GM23338 (cell line): ENCODE measurements around the gene DAPK1. TPM values are rescaled to one million over a fixed set of nuclear protein-coding genes. Genes with fewer than 3 reads are reported as not detected.

Experiments used
- ATAC-seq: fragments of 200-7000 bp; cut with Tn5 transposase; 3 replicates; pipeline ENCODE4 v1.9.1; 2020
- DNase-seq: peaks from one replicate; pipeline ENCODE4 v3.0.0-alpha.2; 2015; ENCODE audit warnings: low spot score
- H2AFZ ChIP-seq: fragments of 200-600 bp; sonication (generic); 2 replicates; pipeline ENCODE4 v1.8.0; 2016; ENCODE audit warnings: antibody characterized with exemption, mild to moderate bottlenecking, moderate library complexity
- H3F3A ChIP-seq: fragments of 200-600 bp; sonication (generic); replicated peaks from 2 replicates; pipeline ENCODE4 v1.8.0; 2017; ENCODE audit warnings: antibody characterized with exemption, mixed run types, low read depth
- H3K27ac ChIP-seq: fragments of 200-600 bp; sonication (generic); 2 replicates; pipeline ENCODE4 v1.6.1; 2016; ENCODE audit warnings: low read depth
- H3K27me3 ChIP-seq: fragments of 200-600 bp; sonication (generic); 2 replicates; pipeline ENCODE4 v1.8.0; 2016; ENCODE audit warnings: mild to moderate bottlenecking, mixed run types, moderate library complexity; ENCODE audit not compliant: insufficient read depth
- H3K36me3 ChIP-seq: fragments of 200-600 bp; sonication (generic); 2 replicates; pipeline ENCODE4 v1.8.0; 2016; ENCODE audit warnings: mild to moderate bottlenecking; ENCODE audit not compliant: insufficient read depth
- H3K4me1 ChIP-seq: fragments of 200-600 bp; sonication (generic); 2 replicates; pipeline ENCODE4 v1.8.0; 2016; ENCODE audit warnings: mild to moderate bottlenecking, moderate library complexity; ENCODE audit not compliant: insufficient read depth
- H3K4me2 ChIP-seq: fragments of 200-600 bp; sonication (generic); 2 replicates; pipeline ENCODE4 v1.7.1; 2017; ENCODE audit warnings: mixed run types
- H3K4me3 ChIP-seq: fragments of 200-600 bp; sonication (generic); 2 replicates; pipeline ENCODE4 v1.6.1; 2016; ENCODE audit warnings: mixed run types
- H3K79me2 ChIP-seq: fragments of 200-600 bp; sonication (generic); replicated peaks from 2 replicates; pipeline ENCODE4 v1.8.0; 2017; ENCODE audit warnings: mild to moderate bottlenecking; ENCODE audit not compliant: insufficient read depth
- H3K9me2 ChIP-seq: fragments of 200-600 bp; sonication (generic); 2 replicates; pipeline ENCODE4 v1.8.0; 2017; ENCODE audit not compliant: insufficient read depth
- H4K20me1 ChIP-seq: fragments of 200-600 bp; sonication (generic); replicated peaks from 2 replicates; pipeline ENCODE4 v1.8.0; 2017; ENCODE audit warnings: mild to moderate bottlenecking; ENCODE audit not compliant: insufficient read depth
- H3K27ac Mint-ChIP-seq: 2 replicates; pipeline ENCODE4 v1.8.0; 2020; ENCODE audit warnings: inconsistent platforms, mild to moderate bottlenecking, moderate library complexity, mixed read lengths
- H3K27me3 Mint-ChIP-seq: 3 replicates; pipeline ENCODE4 v1.8.0; 2022; ENCODE audit warnings: low read depth, mild to moderate bottlenecking, moderate library complexity, mixed read lengths, inconsistent platforms; ENCODE audit not compliant: insufficient read depth, poor library complexity
- H3K36me3 Mint-ChIP-seq: 3 replicates; pipeline ENCODE4 v1.8.0; 2021; ENCODE audit warnings: low read depth, mild to moderate bottlenecking, inconsistent platforms, moderate library complexity, mixed read lengths
- H3K4me1 Mint-ChIP-seq: 3 replicates; pipeline ENCODE4 v1.8.0; 2020; ENCODE audit warnings: mild to moderate bottlenecking, inconsistent platforms, mixed read lengths
- H3K4me3 Mint-ChIP-seq: 3 replicates; pipeline ENCODE4 v1.8.0; 2021; ENCODE audit warnings: moderate library complexity, mild to moderate bottlenecking, inconsistent platforms, mixed read lengths
- H3K9me3 Mint-ChIP-seq: 3 replicates; pipeline ENCODE4 v1.8.0; 2020; ENCODE audit warnings: moderate library complexity, mild to moderate bottlenecking, inconsistent platforms, mixed read lengths
- EZH2 ChIP-seq: fragments of 200-600 bp; sonication (generic); IDR thresholded peaks from one replicate; pipeline ENCODE4 v1.8.0; 2017; ENCODE audit warnings: antibody characterized with exemption, mild to moderate bottlenecking, low read depth; ENCODE audit not compliant: unreplicated experiment
- JUNB ChIP-seq: IDR thresholded peaks from one replicate; pipeline ENCODE4 v1.6.1; 2016; ENCODE audit warnings: antibody characterized with exemption; ENCODE audit not compliant: unreplicated experiment
- ZNF114 ChIP-seq: fragments of 250-450 bp; sonication (Bioruptor Pico); IDR thresholded peaks from 2 replicates; pipeline ENCODE4 v1.5.0; 2020; ENCODE audit warnings: mild to moderate bottlenecking, moderate library complexity
- ZNF331 ChIP-seq: fragments of 250-450 bp; sonication (Bioruptor Pico); IDR thresholded peaks from 2 replicates; pipeline ENCODE4 v1.5.0; 2020; ENCODE audit warnings: low read depth, mild to moderate bottlenecking, moderate library complexity
- polyA plus RNA-seq: library from polyadenylated mRNA; unstranded; fragments of >200 nt; fragmentation: Nextera tagmentation; extraction: Ambion mirVana; gene quantifications from 2 replicates; pipeline ENCODE4 v1.2.1, GENCODE V29; 2016
- total RNA-seq: library from RNA; depleted of rRNA; stranded (reverse); fragments of >200 nt; shearing (Covaris generic); gene quantifications from 2 replicates; pipeline ENCODE4 v1.2.3, GENCODE V29; 2014
- TF ChIP-seq, protein P1 (sequence below): fragments of 250-450 bp; sonication (Bioruptor Pico); IDR thresholded peaks from 2 replicates; pipeline ENCODE4 v1.5.0; 2020; ENCODE audit warnings: mild to moderate bottlenecking, moderate library complexity

DAPK1 gene
- total and polyA plus RNA-seq, 2 experiments from 2014 or later = 37.0 to 134 TPM

- TF ChIP-seq, protein P1, sequence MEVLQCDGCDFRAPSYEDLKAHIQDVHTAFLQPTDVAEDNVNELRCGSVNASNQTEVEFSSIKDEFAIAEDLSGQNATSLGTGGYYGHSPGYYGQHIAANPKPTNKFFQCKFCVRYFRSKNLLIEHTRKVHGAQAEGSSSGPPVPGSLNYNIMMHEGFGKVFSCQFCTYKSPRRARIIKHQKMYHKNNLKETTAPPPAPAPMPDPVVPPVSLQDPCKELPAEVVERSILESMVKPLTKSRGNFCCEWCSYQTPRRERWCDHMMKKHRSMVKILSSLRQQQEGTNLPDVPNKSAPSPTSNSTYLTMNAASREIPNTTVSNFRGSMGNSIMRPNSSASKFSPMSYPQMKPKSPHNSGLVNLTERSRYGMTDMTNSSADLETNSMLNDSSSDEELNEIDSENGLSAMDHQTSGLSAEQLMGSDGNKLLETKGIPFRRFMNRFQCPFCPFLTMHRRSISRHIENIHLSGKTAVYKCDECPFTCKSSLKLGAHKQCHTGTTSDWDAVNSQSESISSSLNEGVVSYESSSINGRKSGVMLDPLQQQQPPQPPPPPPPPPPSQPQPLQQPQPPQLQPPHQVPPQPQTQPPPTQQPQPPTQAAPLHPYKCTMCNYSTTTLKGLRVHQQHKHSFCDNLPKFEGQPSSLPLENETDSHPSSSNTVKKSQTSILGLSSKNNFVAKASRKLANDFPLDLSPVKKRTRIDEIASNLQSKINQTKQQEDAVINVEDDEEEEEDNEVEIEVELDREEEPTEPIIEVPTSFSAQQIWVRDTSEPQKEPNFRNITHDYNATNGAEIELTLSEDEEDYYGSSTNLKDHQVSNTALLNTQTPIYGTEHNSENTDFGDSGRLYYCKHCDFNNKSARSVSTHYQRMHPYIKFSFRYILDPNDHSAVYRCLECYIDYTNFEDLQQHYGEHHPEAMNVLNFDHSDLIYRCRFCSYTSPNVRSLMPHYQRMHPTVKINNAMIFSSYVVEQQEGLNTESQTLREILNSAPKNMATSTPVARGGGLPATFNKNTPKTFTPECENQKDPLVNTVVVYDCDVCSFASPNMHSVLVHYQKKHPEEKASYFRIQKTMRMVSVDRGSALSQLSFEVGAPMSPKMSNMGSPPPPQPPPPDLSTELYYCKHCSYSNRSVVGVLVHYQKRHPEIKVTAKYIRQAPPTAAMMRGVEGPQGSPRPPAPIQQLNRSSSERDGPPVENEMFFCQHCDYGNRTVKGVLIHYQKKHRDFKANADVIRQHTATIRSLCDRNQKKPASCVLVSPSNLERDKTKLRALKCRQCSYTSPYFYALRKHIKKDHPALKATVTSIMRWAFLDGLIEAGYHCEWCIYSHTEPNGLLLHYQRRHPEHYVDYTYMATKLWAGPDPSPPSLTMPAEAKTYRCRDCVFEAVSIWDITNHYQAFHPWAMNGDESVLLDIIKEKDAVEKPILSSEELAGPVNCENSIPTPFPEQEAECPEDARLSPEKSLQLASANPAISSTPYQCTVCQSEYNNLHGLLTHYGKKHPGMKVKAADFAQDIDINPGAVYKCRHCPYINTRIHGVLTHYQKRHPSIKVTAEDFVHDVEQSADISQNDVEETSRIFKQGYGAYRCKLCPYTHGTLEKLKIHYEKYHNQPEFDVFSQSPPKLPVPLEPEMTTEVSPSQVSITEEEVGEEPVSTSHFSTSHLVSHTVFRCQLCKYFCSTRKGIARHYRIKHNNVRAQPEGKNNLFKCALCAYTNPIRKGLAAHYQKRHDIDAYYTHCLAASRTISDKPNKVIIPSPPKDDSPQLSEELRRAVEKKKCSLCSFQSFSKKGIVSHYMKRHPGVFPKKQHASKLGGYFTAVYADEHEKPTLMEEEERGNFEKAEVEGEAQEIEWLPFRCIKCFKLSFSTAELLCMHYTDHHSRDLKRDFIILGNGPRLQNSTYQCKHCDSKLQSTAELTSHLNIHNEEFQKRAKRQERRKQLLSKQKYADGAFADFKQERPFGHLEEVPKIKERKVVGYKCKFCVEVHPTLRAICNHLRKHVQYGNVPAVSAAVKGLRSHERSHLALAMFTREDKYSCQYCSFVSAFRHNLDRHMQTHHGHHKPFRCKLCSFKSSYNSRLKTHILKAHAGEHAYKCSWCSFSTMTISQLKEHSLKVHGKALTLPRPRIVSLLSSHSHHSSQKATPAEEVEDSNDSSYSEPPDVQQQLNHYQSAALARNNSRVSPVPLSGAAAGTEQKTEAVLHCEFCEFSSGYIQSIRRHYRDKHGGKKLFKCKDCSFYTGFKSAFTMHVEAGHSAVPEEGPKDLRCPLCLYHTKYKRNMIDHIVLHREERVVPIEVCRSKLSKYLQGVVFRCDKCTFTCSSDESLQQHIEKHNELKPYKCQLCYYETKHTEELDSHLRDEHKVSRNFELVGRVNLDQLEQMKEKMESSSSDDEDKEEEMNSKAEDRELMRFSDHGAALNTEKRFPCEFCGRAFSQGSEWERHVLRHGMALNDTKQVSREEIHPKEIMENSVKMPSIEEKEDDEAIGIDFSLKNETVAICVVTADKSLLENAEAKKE (CRISPR knock-in tag) = no peak
- no peak for TF ChIP-seq ZNF114
Observed at GRCh38 chr9:87676976-87677775, 179.5 kb downstream of the DAPK1 start (continued).

GRCh38 chr9:87677776-87678587 is 180.3 kb downstream of the DAPK1 start:
- no peak overlapping the region for H3K27ac ChIP-seq

More at GRCh38 chr9:87677776-87678587, 180.3 kb downstream of the DAPK1 start:
- H3K4me1 Mint-ChIP-seq = peaks cover 10% of the 10 kb centered on the region
- H2AFZ ChIP-seq = no peak overlapping the region
- H3K4me3 ChIP-seq = no peak overlapping the region
- peaks cover 5% of the 10 kb centered on the region for H4K20me1 ChIP-seq
- H3K79me2 ChIP-seq = no peaks in the 10 kb centered on the region
- H3K36me3 Mint-ChIP-seq = peaks cover 43% of the 10 kb centered on the region
- no peaks in the 10 kb centered on the region for H3K9me2 ChIP-seq
- H3K4me2 ChIP-seq = no peak overlapping the region
- H3K27me3 Mint-ChIP-seq = peaks cover 10% of the 10 kb centered on the region
- no peak for DNase-seq
- ATAC-seq = no peak; the same call in 2 of the 3 replicates
- H3K9me3 Mint-ChIP-seq = no peaks in the 10 kb centered on the region
- no peaks in the 10 kb centered on the region for H3K4me1 ChIP-seq
- H3K27me3 ChIP-seq = no peaks in the 10 kb centered on the region
- H3F3A ChIP-seq = no peaks in the 10 kb centered on the region
- H3K36me3 ChIP-seq = peaks cover 14% of the 10 kb centered on the region
- 0 out of 2 replicates have a peak overlapping the region, but pooled peaks have one; percentile 46 for H3K27ac Mint-ChIP-seq
- TF ChIP-seq EZH2 (no peak), JUNB (no peak), ZNF331 (CRISPR knock-in tag) (no peak)
- H3K4me3 Mint-ChIP-seq = no peak overlapping the region
